GM19099 (cell line): Measurements from ENCODE around the gene PIGO.
A peak's percentile ranks its signal among the peaks of the same experiment; 100 is the strongest.

Source experiments
- POLR2A ChIP-seq: IDR thresholded peaks from 3 replicates; pipeline ENCODE4 v1.6.1; 2011; ENCODE audit warnings: low read depth; ENCODE audit not compliant: insufficient read length; ENCODE audit errors: extremely low read depth

PIGO gene

DNA sequence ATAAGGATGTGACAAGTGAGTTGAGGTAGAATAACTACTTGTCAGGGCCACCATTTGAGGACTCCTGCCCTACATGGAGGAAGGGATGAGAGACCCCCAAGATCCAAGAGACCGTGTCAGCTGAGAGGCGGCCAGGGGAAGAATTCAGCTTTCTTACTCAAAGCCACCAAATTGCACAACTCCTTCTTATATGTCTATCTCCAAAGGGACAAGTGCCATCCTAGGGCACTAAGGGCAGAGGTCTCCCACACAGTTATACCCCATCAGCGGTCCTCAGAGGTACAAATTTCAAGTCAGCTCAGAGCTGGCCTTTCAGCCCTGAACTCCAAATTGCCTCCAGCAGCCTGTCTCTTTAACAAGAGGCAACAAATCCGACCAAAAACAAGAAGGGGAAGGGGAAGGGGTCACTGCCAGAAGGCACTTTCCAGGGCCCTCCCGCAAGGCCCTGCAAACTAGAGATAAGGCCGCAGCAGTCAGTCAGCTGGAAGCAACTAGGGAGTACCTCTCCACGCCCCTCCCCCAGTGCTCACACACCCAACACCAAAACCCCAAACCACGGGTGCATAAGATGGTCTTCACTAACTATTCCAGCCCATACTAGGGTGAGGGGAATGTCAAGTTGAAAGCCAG, 12.7 kb upstream of the PIGO start:
- no peak for TF ChIP-seq POLR2A

- no peak for TF ChIP-seq POLR2A
These were observed 12.1 kb upstream of the PIGO start for GRCh38 chr9:35108461-35108860.

- no peak for TF ChIP-seq POLR2A
These were observed 11.2 kb upstream of the PIGO start for GRCh38 chr9:35107297-35108290.

GRCh38 chr9:35106343-35106730, 9.9 kb upstream of the PIGO start:
- TF ChIP-seq POLR2A = no peak

DNA sequence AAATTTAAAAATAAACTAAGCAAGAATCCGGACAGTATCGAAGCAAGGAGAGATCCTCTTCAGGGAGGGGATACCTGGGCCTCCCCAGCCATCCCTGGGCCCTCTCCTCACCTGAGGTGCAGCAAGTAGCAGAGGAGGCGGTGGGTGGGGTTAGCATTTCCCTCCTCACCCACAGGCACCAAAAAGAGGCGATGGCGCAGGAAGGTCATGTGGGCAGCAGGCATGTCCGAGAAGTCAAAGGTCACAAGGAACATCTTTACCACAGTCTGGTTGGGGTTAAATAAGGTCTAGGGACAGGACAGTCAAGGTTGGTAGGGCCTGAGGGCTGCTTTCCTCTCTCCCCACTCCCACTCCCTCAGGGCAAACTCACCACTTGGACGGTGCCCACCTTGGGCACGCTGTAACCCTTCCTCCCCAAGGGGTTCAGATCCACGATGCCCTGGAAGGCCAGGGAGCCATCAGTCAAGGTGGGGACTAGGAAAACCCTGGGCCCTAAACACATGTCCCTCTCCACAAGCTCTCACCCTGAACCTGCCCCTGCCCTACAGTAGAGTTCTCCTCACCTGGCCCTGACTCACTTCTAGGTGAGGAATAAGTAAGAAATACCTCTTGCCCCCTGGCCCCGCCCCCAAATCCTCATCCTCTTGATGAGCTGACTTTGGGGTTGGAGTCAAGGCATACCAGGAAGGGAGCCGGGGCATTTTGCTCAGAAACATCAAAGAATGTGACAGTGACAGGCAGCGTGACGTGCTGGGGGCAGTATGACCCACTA, 9.4 kb upstream of the PIGO start:
- no peak for TF ChIP-seq POLR2A

DNA sequence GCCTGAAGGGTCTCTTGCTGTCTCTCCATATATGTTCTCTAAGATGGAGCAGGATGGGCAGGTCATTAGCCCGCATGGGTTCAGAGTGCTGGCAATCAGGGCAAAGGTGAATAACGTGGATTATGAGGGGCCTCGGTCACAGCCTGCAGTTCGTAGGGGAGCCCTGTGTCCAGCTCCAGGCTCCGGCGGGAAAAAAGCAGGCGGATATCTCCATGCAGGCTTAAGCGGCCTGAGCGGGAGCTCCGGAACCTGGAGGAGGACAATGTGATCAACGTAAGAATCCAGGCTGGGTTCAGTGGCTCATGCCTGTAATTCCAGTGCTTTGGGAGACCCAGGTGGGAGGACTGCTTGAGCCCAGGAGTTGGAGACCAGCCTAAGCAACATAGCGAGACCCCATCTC, 8.7 kb upstream of the PIGO start:
- no peak for TF ChIP-seq POLR2A

GRCh38 chr9:35104586-35104985, 8.2 kb upstream of the PIGO start:
- no peak for TF ChIP-seq POLR2A

DNA sequence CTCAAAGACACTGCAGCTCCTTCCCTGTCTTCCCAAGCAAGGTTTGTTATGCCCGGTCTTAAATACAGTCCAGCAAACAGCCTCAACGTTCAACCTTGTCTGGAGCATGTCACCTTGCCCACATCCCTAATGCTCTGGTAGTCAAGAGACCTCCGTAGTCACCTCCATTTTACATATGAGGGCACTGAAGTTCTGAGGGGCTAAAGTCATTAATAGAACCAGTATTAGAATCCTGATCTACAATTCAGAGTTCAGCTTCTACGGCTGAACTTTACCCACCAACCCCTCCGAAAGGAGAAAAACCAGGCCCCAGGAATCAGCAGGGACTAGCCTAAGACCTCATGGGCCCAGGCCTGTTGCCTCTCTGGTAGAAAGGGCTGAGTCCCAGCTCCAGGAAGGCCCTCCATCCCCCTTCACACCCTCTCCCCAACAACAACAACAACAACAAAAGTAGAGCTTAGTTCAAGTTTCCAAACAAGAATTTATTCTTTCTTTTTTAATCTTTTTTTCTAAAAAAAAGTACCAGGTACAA, 7.3 kb upstream of the PIGO start:
- TF ChIP-seq POLR2A = no peak

DNA sequence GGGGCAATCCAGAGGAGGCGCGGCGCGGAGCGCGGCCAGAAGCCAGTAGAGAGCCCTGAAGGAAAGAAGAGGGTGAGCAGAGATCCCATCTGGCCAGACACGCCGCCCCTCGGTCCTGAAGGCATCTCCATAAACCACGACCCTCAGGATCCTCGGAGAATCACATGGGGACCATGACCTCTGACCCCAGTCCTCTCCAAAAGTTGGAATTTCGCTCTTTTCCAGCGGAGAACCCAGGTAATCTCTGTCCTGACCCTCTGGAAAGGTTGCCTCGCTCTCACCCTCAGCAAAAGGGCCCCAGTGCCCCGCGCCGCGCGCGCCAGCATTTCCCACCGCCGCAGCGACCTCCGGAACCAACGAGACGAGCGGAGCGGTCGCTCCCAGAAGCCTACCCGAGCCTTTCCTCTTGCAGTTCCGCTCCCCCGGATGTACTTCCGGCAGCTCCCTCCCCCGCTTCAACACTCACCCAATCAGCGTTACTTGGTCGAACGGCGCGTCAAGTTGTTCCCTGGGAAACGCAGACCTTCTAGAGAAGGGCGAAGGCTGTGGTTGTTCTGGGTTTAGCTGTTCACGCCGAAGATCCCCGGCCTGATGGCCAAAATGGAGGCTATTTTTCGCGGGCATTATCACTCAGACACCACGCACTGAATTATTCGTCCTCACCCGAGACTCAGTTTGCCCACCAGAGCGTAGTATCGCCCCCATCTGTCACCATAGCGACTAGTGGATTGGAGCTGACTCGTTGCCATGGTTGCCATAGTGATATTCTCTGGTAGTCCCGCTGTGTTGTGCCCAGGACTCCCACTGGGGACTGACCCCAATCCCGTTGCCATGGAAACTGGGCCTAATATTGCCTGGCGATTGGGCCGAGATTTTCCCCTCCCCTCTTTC, 6.6 kb upstream of the PIGO start, which contains the start of gene STOML2:
STOML2 (minus strand) TSS at position 363 of the 891 bp plus-strand sequence; CDS start at position 326, 37 bp downstream.
- peak; percentile 81 for TF ChIP-seq POLR2A

GRCh38 chr9:35102465-35102768, 6.0 kb upstream of the PIGO start:
- no peak for TF ChIP-seq POLR2A

GRCh38 chr9:35097573-35097972, 1.2 kb upstream of the PIGO start:
- TF ChIP-seq POLR2A = no peak

DNA sequence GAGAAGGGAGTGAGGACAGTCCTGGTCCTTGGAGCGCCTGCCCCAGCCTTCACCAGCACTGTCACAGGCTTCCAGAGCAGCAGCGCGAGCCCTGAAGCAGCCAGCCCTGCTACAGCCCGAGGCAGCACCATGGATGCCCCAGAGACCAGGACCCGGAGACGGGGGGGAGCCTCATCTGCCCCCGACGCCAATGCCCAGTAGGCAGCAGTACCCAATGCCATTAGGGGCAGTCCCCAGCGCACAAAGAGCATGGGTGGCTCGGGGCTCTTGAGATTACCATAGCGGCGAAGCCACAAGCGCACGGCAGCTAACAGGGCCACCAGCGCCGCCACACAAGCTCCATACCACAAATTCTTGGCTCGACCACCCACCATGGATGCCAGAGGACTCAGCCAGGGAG, 4.9 kb downstream of the PIGO start:
- no peak for TF ChIP-seq POLR2A

- no peak for TF ChIP-seq POLR2A
These were observed 7.0 kb downstream of the PIGO start for GRCh38 chr9:35089434-35089833.

DNA sequence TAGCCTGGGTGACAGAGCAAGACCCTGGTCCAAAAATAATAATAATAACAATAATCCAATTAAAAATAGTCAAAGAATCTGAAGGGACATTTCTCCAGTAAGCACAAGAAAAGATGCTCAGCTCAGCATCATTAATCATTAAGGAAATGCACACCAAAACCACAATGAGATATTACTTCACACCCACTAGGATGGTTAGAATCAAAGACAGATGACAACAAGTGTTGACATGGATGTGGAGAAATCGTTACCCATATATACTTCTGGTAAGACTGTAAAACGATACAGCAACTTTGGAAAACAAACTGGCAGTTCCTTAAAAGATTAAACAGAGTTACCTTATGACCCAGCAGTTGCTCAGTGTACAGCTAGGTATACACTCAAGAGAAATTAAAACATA, 11.3 kb downstream of the PIGO start:
- no peak for TF ChIP-seq POLR2A

DNA sequence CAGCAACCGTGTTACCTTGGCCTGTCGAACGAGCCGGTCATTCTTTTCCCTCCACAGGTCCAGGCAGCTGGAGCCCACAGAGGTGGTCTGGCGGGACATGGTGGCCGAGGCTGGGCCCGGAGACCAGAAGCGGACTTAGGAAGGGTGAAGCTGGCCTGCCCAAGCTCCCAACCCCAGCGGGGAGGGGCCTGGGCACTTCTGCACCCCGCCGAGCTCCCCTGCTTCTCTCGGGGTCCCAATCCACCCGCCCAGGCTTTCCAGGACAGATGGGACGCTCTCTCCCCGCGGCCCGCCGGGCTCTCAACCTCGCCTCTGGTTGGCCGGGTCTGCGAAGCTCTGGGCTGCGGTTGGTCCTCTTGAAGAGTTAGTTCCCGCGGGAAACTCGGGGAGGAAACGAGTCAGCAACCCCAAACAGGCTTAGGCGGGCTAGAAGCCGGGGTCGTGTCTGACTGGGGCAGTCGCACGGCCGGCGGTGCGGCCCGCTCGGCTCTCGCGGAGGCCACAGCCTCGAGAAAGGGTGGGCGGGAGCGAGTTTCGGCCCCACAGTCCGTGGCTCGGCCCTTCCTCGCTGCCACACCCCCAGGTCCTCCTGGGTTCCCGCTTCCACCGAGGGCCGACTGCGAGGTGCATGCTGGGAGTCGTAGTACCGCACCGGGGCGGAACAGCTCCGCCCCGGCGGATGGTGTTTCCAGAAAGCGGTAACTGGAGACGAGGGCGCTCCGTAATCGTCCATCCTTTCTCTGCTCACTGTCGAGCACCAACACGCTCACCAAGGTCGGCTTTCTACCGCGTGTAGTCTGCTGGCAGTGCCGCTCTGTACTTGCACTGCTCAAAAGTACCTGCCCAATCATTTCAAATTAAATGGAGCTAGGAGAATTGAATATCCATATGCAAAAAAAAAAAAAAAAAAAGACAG, 16.7 kb downstream of the PIGO start, which contains the start of gene FANCG:
FANCG (minus strand) TSS at position 517 of the 916 bp plus-strand sequence; CDS start at position 99, 418 bp downstream.
- TF ChIP-seq POLR2A = peak; percentile 69
